Measurements from ENCODE around the gene POLR2J3. TPM values are rescaled to one million over a fixed set of nuclear protein-coding genes. Genes with fewer than 3 reads are reported as not detected.
"Not testable (repeated sequence)": the region's sequence is repeated elsewhere in the genome, so short reads cannot be mapped to it uniquely, and the experiment has no call there.

POLR2J3 gene
- 52.0 TPM for total RNA-seq

DNA sequence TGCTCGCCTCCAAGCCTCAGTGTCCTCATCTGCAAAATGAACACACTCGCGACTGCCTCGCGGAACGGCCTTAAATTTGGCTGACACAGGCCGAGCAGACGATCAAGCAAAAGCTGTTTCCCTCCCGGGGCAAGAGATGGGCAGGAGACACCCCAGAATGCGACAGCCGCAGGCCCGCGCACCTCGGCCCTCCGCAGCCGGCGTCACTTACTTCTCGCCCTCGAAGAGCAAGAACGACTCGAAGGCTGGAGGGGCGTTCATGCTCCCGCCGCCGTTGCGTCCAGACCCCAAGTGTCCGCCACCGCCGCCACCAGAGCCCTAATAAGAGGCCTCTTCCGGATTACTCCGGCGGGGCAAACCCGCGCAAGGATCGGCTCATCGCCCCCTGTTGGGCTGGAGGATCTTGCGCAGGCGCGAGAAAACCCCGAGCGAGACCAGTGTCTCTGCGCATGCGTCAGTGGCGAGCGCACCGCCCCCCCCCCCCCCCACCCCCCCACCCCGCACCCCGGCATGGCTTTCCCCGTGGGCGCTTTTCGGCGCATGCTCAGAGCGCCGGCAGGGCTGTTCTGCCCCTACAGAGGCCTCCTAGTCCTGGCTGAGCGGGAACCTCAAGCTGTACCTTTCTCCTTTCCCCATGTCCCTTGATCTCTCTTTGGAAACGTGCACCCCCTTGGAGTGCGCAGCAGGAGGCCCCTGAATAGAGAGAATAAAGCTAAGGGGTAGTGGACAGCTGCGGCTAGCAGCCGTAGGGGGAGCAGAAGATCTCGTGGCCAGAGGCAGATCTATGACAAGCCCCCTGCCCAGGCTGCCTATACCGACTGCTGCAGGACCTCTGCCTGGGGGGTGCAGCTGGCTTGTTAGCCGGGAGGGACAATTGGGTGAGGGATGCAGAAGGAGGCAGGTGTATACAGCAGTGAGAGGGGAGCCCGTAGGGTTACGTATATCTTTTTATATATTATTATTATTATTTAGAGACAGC lies at the start of gene POLR2J3:
POLR2J3 (minus strand) TSS at position 323 of the 979 bp plus-strand sequence; CDS start at position 261, 62 bp downstream.
- peak in 2 of 3 donors; percentile 83 to 89 for DNase-seq (ENCODE audit: low read depth in 2 of 3, low spot score in 2 of 3)

DNA sequence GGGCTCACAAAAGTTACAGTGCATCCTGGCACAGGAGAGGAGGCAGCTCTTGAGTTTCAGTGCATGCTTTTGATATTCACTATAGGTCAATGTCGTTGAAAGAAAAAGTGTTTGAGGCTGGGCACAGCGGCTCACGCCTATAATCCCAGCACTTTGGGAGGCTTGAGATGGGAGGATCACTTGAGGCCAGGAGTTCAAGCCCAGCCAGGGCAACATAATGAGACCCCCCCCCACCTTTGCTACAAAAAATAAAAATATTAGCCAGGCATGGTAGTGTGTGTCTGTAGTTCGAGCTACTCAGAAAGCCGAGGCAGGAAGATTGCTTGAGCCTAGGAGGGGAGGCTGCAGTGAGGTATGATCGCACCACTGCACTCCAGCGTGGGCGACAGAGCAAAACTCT lies 45.7 kb upstream of the POLR2J3 start:
- DNase-seq (ENCODE audit: low read depth in 2 of 3, low spot score in 2 of 3), result not testable (repeated sequence)

DNA sequence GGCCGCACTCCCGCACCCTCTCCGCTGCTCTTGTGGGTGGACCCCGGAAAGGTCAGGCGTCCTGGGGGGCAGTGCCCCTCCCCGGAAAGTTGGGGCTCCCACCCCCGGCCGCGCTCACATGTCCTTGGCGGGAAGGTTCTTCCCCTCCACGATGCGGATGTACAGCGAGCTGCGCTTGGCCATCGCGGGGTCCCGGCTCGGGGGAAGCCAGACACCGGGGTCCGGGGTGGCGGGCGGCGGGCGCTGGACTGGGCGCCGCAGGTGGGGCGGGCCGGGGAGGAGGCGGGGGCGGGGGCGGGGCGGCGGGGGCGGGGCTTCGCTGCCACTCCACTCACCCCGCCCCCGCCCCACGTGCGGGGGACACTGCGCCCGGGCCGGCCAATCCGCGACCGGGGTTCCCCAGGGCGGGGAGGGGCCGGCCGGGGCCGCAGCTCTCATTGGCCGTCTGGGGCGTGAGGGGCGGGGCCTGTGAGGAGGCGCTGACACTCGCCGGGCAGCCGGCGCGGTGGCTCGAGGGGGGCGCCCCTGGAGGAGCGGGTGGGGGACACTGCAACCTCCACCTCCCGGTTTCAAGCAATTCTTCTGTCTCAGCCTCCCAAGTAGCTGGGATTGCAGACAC lies 44.2 kb upstream of the POLR2J3 start, which contains the start of gene RASA4:
RASA4 (minus strand) TSS at position 250 of the 619 bp plus-strand sequence; CDS start at position 183, 67 bp downstream.
- not testable (repeated sequence) for DNase-seq (ENCODE audit: low read depth in 2 of 3, low spot score in 2 of 3)

DNA sequence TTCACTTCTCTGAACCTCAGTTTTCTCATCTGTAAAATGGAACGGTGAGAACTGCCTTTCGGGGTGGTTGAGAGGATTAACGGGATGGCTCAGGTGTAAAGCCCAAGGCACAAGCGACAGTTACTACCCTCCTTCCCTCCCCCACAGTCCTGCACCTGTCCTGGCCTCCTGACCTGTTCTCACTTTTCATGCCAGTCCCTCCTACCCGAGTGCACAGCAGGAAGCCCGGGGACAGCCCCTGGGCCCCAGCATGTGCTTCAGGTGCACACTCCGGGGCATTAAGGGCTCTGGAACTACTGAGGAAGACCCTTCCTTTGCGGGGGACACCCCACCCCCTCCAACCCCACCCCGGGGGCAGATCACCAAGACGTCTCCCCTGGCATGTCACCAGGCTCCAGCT lies 43.5 kb upstream of the POLR2J3 start:
- not testable (repeated sequence) for DNase-seq (ENCODE audit: low read depth in 2 of 3, low spot score in 2 of 3)

DNA sequence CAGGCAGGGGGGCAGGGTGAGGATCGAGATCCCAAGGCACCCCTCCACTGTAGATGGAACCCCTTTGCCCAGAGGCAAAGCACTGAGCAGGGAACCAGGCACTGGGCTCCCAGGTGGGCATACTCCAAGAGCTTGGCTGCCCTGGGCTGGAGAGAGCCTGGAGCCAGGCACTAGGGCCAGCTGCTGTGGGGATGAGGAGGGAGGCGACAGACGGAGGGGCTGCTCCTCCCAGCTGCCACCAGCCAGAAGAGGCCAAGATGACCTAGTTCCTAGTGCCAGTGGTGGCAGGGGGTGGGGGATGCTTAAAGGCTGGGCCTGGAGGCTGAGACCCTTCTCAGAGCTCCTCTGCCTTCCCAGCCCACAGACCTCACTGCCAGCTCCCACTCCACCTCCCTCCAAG lies 42.5 kb upstream of the POLR2J3 start:
- DNase-seq (ENCODE audit: low read depth in 2 of 3, low spot score in 2 of 3), result not testable (repeated sequence)

DNA sequence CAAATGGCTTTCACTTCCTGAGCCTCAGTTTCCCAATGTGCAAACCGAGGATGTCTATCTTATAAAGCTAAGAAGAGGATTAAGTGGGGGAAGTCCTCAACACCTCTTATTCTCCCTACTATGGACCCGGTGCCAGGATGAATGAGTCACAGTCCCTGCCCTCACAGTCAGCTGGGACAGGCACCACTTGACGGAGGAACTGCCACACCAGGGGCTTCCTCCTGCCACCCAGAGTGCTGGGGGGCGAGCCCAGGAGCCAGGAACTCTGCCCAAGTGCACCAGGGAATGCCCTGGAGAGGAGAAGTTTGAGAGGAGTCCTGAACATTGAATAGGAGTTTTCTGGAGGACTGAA lies 41.9 kb upstream of the POLR2J3 start:
- not testable (repeated sequence) for DNase-seq (ENCODE audit: low read depth in 2 of 3, low spot score in 2 of 3)

DNA sequence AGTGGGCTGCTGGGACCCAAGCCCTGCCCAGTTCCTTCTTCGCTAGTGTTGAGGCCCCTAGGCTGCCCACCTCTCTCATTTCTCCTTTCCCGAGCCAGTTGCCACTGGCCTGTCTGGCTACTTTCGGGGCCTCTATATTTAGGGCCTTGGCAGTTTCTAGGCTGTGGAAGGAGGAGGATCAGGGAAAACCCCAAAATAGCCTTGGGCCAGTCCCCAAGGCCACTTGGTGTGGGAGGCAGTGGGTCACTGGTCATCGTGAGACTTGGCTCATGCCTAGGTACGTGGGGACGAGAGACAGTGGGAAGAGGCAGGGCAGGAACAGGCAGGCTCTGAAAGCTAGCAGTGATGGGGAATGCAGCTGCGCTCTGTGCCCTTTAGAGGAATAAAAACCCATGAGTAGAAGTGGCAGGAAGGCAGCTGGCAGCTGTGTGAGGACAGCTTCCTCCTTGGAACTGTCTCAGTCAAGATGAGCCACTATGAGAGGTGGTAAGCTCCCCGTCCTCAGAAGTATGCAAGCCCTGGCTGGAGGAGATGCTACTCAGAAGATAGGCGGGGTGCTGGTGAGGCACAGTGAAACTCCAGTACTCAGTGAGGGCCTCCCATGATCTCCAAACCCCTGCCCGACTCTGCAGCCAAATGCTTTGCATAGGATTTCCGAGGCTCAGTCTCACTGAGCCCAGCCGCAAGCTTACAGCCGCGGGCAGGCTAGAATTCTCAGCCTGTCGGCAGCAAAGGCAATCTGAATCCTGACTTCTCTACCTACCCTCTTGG lies 41.4 kb upstream of the POLR2J3 start:
- DNase-seq (ENCODE audit: low read depth in 2 of 3, low spot score in 2 of 3), result not testable (repeated sequence)

DNA sequence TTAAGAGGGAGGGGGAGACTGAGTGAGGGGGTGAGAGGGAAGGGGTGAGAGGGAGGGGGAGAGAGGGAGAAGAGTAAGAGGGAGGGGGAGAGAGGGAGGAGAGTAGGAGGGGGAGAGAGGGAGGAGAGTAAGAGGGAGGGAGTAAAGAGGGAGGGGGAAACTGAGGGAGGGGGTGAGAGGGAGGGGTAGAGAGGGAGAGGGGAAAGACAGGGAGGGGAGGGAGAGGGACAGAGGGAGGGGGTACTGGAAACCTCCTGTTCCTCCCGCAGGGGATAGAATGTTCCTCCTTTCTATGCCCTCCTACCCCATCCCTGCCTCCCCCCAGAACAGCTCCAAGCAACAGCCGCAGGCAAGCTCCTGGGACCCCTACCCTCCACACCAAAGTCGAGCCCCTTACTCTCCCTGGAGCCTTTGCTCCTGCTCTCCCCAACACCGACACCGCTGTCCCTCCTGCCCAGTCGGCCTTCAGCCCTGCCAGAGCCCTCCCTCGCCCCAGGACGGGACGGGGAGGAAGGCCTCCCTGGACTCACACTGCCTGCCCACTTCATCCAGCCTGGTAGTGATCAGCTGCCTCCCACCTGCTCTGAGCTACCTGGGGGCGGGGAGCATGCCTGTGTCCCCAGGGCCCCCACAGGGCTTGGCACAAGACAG lies 39.4 kb upstream of the POLR2J3 start:
- peak in 2 of 3 donors; percentile 30 to 49 for DNase-seq (ENCODE audit: low read depth in 2 of 3, low spot score in 2 of 3)

DNA sequence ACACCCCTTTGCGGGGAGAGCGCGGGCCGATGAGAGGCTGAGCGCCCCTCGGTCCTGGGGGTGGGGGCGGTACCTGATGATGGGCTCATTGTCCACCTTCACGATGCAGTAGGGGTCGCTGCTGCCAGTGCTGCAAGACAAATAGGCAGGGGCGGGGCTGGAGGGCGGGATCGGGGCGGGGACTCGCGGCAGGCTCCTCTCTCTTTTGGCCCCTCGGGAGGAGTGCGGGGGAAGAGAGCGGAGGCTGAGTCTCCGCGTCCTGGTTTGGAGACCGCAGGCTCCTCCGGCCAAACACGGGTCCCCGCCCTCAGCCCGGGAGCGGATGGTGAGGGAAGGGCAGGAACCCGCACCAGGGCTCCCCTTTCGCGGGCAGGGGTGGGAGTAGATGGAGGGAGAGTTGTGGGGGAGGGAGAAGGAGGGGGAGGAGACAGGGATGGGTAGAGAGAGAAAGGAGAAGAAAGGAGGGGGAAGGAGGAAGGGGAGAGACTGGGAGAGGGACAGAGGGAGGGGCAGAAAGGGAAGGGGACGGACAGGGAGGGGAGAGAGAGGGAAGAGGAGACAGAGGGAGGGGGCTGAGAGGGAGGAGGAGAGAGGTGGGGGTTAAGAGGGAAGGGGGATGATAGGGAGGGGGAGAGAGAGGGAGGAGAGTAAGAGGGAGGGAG lies 38.8 kb upstream of the POLR2J3 start:
- DNase-seq (ENCODE audit: low read depth in 2 of 3, low spot score in 2 of 3), result not testable (repeated sequence)

DNA sequence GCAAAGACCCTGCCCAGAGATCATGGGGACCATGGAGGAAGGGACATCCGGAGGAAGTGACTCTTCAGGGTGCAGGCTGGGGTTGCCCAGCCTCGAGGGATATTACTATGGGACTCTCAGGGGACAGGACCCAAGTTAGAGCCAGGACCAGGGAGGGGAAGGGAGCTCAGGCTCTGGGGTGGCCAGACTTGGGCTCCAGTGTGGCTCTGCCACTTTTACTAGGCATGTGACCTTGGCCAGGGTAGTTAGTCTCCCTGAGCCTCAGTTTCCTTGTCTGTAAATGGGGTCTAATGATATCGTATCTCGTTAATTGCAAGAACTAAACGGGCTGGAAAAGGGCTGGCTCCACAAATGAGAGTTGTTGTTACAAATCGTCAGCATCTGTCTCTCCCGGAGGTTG lies 38.1 kb upstream of the POLR2J3 start:
- not testable (repeated sequence) for DNase-seq (ENCODE audit: low read depth in 2 of 3, low spot score in 2 of 3)

DNA sequence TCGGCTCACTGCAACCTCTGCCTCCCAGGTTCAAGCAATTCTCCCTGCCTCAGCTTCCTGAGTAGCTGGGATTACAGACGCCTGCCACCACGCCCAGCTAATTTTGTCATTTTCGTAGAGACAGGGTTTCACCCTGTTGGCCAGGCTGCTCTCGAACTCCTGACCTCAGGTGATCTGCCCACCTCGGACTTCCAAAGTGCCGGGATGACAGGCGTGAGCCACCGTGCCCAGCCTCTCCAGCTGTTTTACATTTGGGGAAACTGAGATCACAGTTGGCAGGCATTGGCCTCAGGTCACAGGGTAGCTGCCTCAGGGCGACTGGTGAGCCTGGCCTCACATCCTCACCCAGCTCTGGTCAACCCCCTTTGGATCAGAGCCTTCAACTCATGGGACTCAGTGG lies 37.4 kb upstream of the POLR2J3 start:
- DNase-seq (ENCODE audit: low read depth in 2 of 3, low spot score in 2 of 3), result not testable (repeated sequence)

DNA sequence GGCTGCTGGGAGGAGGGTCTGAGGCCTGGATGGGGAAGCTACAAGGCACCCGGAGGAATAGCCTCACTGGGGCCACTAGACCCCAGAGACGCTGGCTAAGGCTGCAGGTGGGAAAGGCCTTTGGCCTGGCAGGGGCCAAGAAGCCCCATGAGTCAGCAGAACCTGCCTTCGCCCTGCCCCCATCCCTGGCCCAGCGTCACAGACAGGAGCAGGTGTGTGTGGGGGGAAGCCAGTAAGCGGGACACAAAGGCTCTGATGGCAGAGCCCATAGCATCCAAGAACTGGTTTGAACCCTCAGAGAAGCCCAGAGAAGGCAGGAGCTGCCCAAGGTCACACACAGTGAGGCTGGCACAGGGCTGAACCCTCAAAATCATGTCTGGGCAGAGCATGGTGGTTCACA lies 34.5 kb upstream of the POLR2J3 start:
- not testable (repeated sequence) for DNase-seq (ENCODE audit: low read depth in 2 of 3, low spot score in 2 of 3)

DNA sequence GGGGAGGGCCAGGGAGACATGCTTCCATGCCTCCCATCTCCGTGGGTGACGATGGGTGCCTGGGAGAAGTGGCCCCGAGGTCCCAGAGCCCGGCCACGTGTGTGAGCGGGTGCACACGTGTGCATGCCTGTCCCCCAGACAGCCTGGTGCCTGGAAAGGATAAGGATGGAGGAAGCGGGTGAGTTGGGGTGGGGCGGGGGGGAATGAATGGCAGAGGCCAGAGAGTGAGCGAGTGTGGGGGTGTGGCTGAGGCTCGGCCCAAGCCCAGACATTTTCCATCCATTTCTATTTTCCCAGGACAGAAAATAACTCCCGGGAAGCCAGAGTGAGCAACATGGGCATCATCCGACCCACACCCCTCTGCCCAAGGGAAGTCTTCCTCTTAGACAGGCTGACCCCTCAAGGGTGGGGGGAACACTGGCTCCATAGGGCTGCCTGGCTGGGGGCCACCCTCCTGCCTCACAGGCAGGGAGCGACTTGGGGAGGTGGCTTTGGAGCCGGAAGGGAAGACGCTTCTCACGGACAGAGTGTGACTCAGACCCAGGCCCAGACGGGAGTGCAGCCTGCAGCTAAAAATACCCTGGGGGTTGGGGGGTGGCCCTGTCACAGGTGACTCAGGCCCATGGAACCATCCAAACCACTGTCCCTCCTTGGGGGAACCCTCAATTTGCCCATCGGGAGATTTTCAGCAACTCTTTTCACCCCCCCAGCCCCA lies 32.2 kb upstream of the POLR2J3 start:
- DNase-seq (ENCODE audit: low read depth in 2 of 3, low spot score in 2 of 3), result not testable (repeated sequence)

DNA sequence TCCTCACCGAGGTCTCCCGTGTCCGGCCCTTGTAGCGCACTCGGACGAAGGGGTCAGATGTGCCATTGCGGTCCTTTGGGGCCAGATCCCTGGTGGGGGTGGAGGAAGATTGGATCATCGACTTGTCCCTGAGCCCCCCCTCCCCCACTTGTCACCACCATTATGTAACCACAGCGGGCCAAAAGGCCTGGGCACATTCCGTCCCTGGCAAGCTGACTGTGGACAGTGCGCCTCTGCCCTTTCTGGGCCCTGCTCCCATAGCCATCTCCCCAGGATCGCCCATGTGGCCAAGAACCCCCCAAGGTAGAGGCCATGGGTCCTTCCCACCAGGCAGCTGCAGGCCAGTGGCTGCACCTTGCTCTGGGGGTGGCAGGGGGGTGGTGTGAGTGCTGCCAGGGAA lies 29.9 kb upstream of the POLR2J3 start:
- not testable (repeated sequence) for DNase-seq (ENCODE audit: low read depth in 2 of 3, low spot score in 2 of 3)

DNA sequence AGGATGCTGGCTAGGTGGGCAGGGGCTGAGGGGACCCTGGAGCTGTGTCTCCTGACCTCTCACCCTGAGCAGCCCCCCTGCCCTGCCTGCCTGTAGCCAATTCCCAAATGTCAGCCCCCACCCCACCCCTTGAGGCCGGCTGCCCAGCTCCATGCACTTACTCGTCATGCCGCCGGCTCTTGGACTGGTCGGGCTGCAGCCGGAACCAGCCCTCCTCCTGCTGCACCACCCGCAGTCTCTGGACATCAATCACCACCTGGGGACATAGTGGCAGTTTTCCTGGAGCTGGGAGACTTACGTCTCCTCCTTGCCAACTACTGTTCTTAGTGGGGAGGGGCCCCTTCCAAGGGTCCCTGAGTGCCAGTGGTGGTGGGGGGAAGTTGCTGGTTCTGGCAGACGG lies 27.3 kb upstream of the POLR2J3 start:
- DNase-seq (ENCODE audit: low read depth in 2 of 3, low spot score in 2 of 3), result not testable (repeated sequence)

DNA sequence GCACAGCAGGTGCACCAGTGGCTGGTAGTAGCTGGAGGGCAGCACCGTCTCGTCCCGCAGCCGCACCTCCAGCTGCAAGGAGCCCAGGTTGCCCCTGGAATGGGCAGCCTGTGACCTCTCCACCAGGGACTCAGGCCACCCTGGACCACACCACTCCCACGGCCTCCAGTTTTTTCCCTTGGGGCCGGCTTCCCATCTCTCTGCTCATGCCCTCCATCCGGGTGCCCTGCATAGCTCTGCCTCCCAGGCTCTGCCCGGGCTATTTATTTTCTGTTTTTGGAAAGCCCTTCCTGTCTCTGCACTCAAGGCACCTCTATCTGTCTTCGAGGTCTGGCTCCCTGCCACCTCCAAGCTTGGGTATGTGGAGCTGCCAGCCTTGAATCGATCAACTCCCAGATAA lies 23.7 kb upstream of the POLR2J3 start:
- not testable (repeated sequence) for DNase-seq (ENCODE audit: low read depth in 2 of 3, low spot score in 2 of 3)

DNA sequence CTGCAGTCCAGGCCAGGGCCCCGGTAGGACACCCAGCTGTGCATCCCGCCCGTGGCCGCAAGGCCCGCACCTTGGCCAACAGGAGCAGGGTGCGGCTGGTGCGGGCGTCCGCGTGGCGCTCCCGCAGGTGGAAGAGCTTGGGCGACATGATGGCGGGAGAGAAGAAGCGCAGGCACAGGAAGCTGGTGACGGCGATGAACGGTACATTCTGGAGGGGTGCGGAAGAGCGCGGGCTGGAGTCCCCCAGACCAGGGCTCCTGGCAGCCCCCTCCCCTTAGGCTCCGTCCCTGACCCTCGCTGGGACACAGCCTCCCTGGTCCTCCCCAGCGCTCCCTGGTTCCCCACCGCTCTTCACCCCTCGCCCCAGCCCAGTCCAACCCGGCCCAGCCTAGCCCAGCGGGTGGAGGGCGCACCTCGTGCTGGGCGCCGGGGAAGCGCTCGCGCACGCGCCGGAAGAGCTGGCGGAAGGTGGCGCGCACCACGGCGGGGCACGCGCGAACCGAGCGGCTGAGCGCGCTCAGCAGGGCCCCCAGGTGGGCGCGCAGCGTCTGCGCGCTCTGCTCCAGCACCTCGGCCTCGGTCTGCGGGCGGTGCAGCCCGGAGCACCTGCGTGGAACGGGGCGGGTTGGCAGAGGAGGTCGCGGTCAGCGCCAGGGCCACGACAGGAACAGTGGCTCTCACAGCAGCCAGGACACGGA lies 21.4 kb upstream of the POLR2J3 start:
- DNase-seq (ENCODE audit: low read depth in 2 of 3, low spot score in 2 of 3), result not testable (repeated sequence)

DNA sequence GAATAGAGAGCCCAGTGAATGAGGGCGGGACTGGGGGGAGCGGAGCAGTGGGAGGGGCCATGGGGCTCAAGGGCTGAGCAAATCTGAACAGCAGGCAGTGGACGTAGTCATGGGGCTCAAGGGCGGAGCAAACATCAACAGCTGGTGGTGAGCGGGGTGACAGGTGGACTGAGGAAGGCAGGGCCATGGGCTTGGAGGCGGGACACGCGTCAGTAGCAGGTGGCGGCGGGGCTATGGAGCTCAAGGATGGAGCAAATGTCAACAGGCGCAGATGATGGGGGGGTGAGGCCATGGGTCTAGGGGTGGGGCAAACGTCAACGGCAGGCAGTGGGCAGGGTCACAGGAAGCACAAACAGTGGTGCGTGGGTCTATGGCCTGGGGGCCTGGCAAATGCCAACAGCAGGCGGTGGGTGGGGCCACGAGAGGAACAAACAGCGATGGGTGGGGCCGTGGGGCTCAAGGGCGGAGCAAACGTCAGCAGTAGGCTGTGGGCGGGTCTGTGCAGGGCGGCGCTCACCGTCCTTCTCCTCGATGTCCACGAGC lies 20.2 kb upstream of the POLR2J3 start:
- not testable (repeated sequence) for DNase-seq (ENCODE audit: low read depth in 2 of 3, low spot score in 2 of 3)
